Measurements from ENCODE around the gene ANKRD44.
A peak's percentile ranks its signal among the peaks of the same experiment; 100 is the strongest.

Gene ANKRD44

GRCh38 chr2:197312186-197312585 lies 1.6 kb upstream of the ANKRD44 start:
- no peaks in the 10 kb centered on the region for H3K36me3 ChIP-seq (ENCODE audit: control insufficient read depth, insufficient read depth, low read length)
- H3K4me1 ChIP-seq (ENCODE audit: control insufficient read depth, insufficient read depth, low read length), result peaks cover 3% of the 10 kb centered on the region
- H3K27me3 ChIP-seq (ENCODE audit: control insufficient read depth, insufficient read depth, low read length), result peaks cover 38% of the 10 kb centered on the region
- no peaks in the 10 kb centered on the region for H3K9me3 ChIP-seq (ENCODE audit: control insufficient read depth, insufficient read depth, low read length)
- no peak overlapping the region for H3K4me3 ChIP-seq (ENCODE audit: low read depth, low read length)
- H3K9ac ChIP-seq (ENCODE audit: low read depth, low read length), result no peak overlapping the region

DNA sequence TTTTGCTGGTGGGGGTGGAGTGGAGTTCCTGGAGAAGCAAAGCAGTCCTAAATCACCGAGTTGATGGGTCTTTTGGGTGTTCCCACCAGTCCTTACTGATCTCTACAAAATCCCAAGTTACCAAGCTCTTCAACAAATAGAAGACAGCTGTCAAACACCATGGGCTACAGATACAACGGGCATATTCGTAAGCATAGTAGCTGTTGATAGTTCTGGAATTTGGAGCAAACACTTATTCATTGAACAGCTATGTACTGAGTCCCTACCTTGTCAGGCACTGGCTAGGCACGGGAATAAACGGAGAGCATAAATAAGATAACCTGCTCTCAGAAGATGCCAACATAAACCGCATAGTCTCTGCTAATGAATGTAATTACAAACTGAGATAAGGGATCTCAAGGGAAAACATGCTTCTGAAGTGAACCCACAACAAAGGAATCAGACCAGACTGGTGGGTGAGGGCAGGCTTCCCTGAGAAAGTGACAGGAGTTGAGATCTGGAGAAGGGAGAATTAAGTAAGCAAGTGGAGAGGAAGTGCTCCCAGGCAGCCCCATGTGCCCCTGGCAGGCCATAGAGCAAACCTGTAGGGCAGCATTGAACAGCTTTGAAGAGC lies 947 bp upstream of the ANKRD44 start:
- Histone ChIP-seq H3K9me3 (ENCODE audit: control insufficient read depth, insufficient read depth, low read length) (no peaks in the 10 kb centered on the region), H3K4me3 (ENCODE audit: low read depth, low read length) (peak overlapping the region; percentile 63), H3K36me3 (ENCODE audit: control insufficient read depth, insufficient read depth, low read length) (no peaks in the 10 kb centered on the region), H3K4me1 (ENCODE audit: control insufficient read depth, insufficient read depth, low read length) (peaks cover 3% of the 10 kb centered on the region), H3K9ac (ENCODE audit: low read depth, low read length) (no peak overlapping the region), H3K27me3 (ENCODE audit: control insufficient read depth, insufficient read depth, low read length) (peaks cover 38% of the 10 kb centered on the region)

- no peak overlapping the region for H3K9ac ChIP-seq (ENCODE audit: low read depth, low read length)
- H3K4me1 ChIP-seq (ENCODE audit: control insufficient read depth, insufficient read depth, low read length), result peaks cover 3% of the 10 kb centered on the region
- no peaks in the 10 kb centered on the region for H3K9me3 ChIP-seq (ENCODE audit: control insufficient read depth, insufficient read depth, low read length)
- H3K27me3 ChIP-seq (ENCODE audit: control insufficient read depth, insufficient read depth, low read length), result peaks cover 38% of the 10 kb centered on the region
- peak overlapping the region; percentile 63 for H3K4me3 ChIP-seq (ENCODE audit: low read depth, low read length)
- H3K36me3 ChIP-seq (ENCODE audit: control insufficient read depth, insufficient read depth, low read length), result no peaks in the 10 kb centered on the region
These were observed 424 bp upstream of the ANKRD44 start for GRCh38 chr2:197310987-197311420.

DNA sequence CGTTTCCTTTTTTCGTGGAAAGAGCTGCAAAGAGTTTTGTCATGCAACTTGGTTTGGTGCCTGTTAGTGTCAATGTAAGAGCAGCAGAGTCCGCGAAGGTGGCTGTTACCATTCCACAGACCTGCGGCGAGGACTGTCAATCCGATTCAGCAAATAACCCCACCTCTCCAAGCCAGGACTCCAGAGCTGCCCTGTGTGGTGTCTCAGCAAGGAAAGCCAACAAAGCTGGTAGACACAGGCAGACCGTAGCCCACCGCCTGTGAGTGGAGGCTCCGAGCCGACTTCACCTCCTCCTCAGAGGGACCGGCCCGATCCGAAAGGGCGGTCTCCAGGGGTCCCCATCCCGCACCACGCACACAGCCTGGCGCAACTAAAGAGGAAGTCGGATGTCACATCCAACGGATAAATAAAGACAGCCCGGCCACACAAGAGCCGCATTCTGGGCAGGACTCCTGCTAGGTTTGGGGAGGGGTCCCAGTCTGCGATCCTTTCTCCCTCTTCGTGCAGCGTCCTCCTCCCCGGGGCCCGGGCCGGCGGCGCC lies 819 bp downstream of the ANKRD44 start:
- Histone ChIP-seq H3K9ac (ENCODE audit: low read depth, low read length) (peak overlapping the region; percentile 37), H3K4me3 (ENCODE audit: low read depth, low read length) (peak overlapping the region; percentile 75), H3K27me3 (ENCODE audit: control insufficient read depth, insufficient read depth, low read length) (peaks cover 38% of the 10 kb centered on the region), H3K9me3 (ENCODE audit: control insufficient read depth, insufficient read depth, low read length) (no peaks in the 10 kb centered on the region), H3K4me1 (ENCODE audit: control insufficient read depth, insufficient read depth, low read length) (peaks cover 3% of the 10 kb centered on the region), H3K36me3 (ENCODE audit: control insufficient read depth, insufficient read depth, low read length) (no peaks in the 10 kb centered on the region)

DNA sequence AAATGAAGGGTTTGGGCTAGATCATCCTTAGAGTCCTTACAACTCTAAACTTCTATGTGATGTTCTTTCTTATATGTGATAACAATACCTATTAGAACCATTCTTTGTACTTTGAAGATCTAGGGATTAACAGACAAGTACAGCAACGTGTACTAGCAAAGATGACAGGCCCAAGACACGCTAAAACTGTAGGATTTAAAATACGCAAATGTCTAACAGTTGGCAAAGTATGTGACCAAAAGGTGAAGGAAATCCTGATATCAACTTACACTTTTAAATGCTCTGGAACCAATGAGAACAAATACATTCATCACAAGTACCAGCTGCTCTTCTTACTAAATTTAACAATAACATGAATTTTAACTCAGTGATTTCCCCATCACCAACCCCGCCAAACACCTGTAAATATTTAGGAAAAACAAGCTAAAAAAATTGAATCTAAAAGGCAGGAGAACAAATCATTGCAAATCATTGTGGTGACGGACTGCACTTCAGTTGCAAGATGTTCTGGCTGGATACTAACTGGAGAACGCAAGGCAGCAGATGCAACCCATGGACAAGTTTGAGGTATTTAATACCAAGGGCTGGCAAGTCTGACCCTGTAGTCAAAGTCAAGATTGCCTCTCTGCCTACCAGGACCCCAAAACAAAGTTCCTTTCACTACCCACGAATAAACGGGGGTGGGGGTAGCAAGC lies 1.4 kb downstream of the ANKRD44 start:
- Histone ChIP-seq H3K27me3 (ENCODE audit: control insufficient read depth, insufficient read depth, low read length) (peaks cover 38% of the 10 kb centered on the region), H3K4me3 (ENCODE audit: low read depth, low read length) (peak overlapping the region; percentile 75), H3K9me3 (ENCODE audit: control insufficient read depth, insufficient read depth, low read length) (no peaks in the 10 kb centered on the region), H3K36me3 (ENCODE audit: control insufficient read depth, insufficient read depth, low read length) (no peaks in the 10 kb centered on the region), H3K9ac (ENCODE audit: low read depth, low read length) (no peak overlapping the region), H3K4me1 (ENCODE audit: control insufficient read depth, insufficient read depth, low read length) (peaks cover 3% of the 10 kb centered on the region)

GRCh38 chr2:197308585-197308984 lies 2.0 kb downstream of the ANKRD44 start:
- Histone ChIP-seq H3K4me1 (ENCODE audit: control insufficient read depth, insufficient read depth, low read length) (peaks cover 3% of the 10 kb centered on the region), H3K4me3 (ENCODE audit: low read depth, low read length) (no peak overlapping the region), H3K9ac (ENCODE audit: low read depth, low read length) (no peak overlapping the region), H3K27me3 (ENCODE audit: control insufficient read depth, insufficient read depth, low read length) (peaks cover 38% of the 10 kb centered on the region), H3K9me3 (ENCODE audit: control insufficient read depth, insufficient read depth, low read length) (no peaks in the 10 kb centered on the region), H3K36me3 (ENCODE audit: control insufficient read depth, insufficient read depth, low read length) (no peaks in the 10 kb centered on the region)

DNA sequence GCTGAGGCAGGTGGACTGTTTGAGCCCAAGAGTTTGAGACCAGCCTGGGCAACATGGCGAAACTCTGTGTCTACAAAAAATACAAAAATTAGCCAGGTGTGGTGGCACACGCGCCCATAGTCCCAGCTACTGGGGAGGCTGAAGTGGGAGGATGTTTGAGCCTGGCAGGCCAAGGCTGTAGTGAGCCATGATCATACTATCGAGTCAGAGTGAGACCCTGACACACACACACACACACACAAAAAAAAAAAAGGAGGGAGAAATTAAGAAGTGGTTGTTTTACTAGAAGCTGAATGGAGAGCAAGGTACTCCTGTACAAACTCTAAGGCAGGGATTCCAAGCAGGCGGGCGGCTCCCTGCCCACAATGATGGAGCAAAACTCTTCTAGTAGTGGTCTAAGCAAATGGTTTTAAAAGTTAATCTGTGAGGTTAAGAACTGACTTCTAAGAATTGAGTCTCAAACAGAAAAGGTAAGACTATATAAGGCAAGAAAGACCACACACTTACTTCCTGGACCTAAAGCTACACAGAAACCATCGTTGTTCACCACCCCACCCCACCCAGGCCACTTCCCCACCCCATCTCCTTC lies 2.6 kb downstream of the ANKRD44 start:
- Histone ChIP-seq H3K27me3 (ENCODE audit: control insufficient read depth, insufficient read depth, low read length) (peaks cover 38% of the 10 kb centered on the region), H3K36me3 (ENCODE audit: control insufficient read depth, insufficient read depth, low read length) (no peaks in the 10 kb centered on the region), H3K9ac (ENCODE audit: low read depth, low read length) (no peak overlapping the region), H3K4me1 (ENCODE audit: control insufficient read depth, insufficient read depth, low read length) (peaks cover 3% of the 10 kb centered on the region), H3K9me3 (ENCODE audit: control insufficient read depth, insufficient read depth, low read length) (no peaks in the 10 kb centered on the region), H3K4me3 (ENCODE audit: low read depth, low read length) (no peak overlapping the region)

DNA sequence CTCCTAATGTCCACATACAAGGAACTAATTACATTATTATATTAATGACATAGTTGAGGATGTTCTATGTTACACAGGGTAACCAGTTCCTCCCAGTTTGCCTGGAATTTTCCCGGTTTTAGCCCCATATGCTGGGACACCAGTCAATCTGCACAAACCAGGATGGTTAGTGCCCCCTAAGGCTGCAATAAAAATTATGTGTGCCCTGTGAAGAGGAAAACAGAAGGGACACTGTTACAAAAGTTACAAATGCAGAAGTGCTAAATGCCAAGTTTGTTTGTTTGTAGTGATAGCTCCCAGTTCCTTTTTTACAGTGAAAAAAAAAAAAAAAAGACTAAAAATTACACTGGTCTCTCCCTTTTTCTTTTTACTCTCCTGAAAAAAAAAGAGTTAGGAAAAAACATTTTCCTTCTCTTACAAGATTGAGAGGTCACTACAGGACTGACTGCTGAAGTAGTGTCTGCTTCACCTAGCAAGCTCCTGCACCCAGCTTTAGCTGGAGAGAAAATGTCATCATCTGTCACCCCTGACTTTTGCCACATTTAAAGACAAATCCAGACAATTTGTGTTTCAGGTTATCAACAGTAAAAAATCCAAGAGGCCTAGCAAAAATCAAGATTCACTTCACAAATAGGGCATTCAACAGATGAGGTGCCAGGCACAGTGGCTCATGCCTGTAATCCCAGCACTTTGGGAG lies 3.2 kb downstream of the ANKRD44 start:
- Histone ChIP-seq H3K27me3 (ENCODE audit: control insufficient read depth, insufficient read depth, low read length) (peaks cover 33% of the 10 kb centered on the region), H3K4me1 (ENCODE audit: control insufficient read depth, insufficient read depth, low read length) (peaks cover 3% of the 10 kb centered on the region), H3K36me3 (ENCODE audit: control insufficient read depth, insufficient read depth, low read length) (no peaks in the 10 kb centered on the region), H3K9me3 (ENCODE audit: control insufficient read depth, insufficient read depth, low read length) (no peaks in the 10 kb centered on the region), H3K4me3 (ENCODE audit: low read depth, low read length) (no peak overlapping the region), H3K9ac (ENCODE audit: low read depth, low read length) (no peak overlapping the region)

DNA sequence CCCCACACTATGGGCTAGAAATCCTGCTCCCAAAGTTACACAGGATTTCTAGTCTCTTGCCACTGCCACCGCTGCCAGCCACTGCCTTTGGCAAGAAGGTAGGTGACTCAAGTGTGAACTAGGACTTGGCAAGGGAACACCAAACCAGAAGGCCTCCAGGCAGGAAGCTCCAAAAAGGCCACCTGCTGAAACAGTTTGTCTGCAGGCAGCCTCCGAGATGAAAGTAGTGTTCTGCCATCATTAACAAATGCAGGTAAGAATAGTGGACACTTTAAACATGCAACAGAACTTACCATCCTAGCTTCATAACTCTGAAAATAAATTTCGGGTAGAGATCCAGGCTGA lies 3.9 kb downstream of the ANKRD44 start:
- H3K4me1 ChIP-seq (ENCODE audit: control insufficient read depth, insufficient read depth, low read length), result peaks cover 3% of the 10 kb centered on the region
- no peak overlapping the region for H3K4me3 ChIP-seq (ENCODE audit: low read depth, low read length)
- peaks cover 26% of the 10 kb centered on the region for H3K27me3 ChIP-seq (ENCODE audit: control insufficient read depth, insufficient read depth, low read length)
- no peak overlapping the region for H3K9ac ChIP-seq (ENCODE audit: low read depth, low read length)
- H3K36me3 ChIP-seq (ENCODE audit: control insufficient read depth, insufficient read depth, low read length), result no peaks in the 10 kb centered on the region
- no peaks in the 10 kb centered on the region for H3K9me3 ChIP-seq (ENCODE audit: control insufficient read depth, insufficient read depth, low read length)

DNA sequence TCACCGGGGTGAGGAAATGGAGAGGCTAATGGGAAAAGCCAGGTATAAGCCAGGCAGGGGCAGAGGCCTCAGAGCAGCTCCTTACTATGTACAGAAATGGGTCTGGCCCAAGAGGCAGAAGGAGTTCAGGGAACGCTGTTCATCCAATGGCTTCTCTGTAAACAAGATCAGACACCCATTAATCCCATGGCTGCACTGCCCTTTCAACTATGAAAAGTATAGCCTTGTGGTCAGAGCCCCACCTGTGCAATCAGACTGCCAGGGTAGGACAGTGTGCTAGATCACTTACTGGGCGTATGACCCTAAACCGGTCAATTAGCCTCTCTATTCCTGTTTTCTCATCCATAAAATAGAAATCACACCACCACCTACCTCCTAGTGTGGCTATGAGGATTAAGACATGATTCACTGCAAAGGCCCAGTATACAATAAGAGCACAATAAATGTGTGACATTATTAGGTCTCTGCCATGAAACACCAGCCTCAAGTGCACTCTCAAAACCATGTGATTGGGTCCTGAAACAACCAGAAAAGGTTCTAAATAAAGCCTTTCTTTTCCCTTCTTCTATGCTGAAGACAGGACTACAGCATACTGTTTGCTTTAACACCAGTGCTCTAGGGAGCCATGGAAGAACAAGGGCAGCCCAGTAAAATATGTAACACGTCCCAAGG lies 4.4 kb downstream of the ANKRD44 start:
- Histone ChIP-seq H3K9ac (ENCODE audit: low read depth, low read length) (no peak overlapping the region), H3K4me1 (ENCODE audit: control insufficient read depth, insufficient read depth, low read length) (peaks cover under 1% of the 10 kb centered on the region)

DNA sequence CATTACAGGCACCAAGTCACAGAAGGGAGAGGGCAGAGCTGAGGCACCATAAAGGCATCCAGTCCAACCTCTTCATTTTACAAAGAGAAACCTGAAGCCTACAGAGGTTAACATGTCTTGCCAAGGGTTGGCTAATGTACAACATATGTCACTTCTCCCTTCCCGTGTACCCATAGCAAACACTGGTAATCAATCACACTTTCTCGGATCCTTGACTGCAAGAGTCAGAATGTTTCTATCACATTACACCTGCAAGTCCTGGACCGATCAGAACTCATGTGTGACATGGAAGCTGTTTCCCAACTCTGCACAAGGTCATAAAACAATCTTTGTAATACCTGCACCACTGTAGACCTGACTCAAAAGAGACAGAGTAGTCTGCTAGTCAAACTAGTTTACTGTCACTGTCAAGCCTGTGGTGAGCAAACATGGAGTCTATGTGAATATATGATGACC lies 6.0 kb downstream of the ANKRD44 start:
- H3K4me1 ChIP-seq (ENCODE audit: control insufficient read depth, insufficient read depth, low read length), result no peaks in the 10 kb centered on the region
- no peak overlapping the region for H3K4me3 ChIP-seq (ENCODE audit: low read depth, low read length)
- peaks cover 14% of the 10 kb centered on the region for H3K27me3 ChIP-seq (ENCODE audit: control insufficient read depth, insufficient read depth, low read length)
- H3K9ac ChIP-seq (ENCODE audit: low read depth, low read length), result no peak overlapping the region
- H3K9me3 ChIP-seq (ENCODE audit: control insufficient read depth, insufficient read depth, low read length), result no peaks in the 10 kb centered on the region
- no peaks in the 10 kb centered on the region for H3K36me3 ChIP-seq (ENCODE audit: control insufficient read depth, insufficient read depth, low read length)

More for the DNA sequence above, 4.4 kb downstream of the ANKRD44 start:
- Histone ChIP-seq H3K27me3 (ENCODE audit: control insufficient read depth, insufficient read depth, low read length) (peaks cover 21% of the 10 kb centered on the region), H3K9me3 (ENCODE audit: control insufficient read depth, insufficient read depth, low read length) (no peaks in the 10 kb centered on the region), H3K36me3 (ENCODE audit: control insufficient read depth, insufficient read depth, low read length) (no peaks in the 10 kb centered on the region), H3K4me3 (ENCODE audit: low read depth, low read length) (no peak overlapping the region)

Measured in iPS-15b (cell line).